Measurements from ENCODE around the gene RETREG1. TPM values are rescaled to one million over a fixed set of nuclear protein-coding genes. Genes with fewer than 3 reads are reported as not detected.
"Not testable (repeated sequence)": the region's sequence is repeated elsewhere in the genome, so short reads cannot be mapped to it uniquely, and the experiment has no call there.

RETREG1 gene
- total and polyA plus RNA-seq, 9 donors, result 1.0 to 20.0 (median 4.0) TPM

GRCh38 chr5:16544607-16545374 lies 72.0 kb downstream of the RETREG1 start:
- Histone ChIP-seq H3K9me3 (no peaks in the 10 kb centered on the region), H3K36me3 (no peaks in the 10 kb centered on the region), H3K27ac (no peak overlapping the region), H3K27me3 (no peaks in the 10 kb centered on the region), H3K4me1 (ENCODE audit: insufficient read depth) (no peaks in the 10 kb centered on the region), H3K4me3 (no peak overlapping the region)
- intact Hi-C loops (cut with DNase I), result no loop called here
- 82 to 88% (median 84%) methylated on average over 4 of the region's 4 CpGs for WGBS, 3 donors
- TF ChIP-seq EP300 (IDR thresholded peaks at IDR 0.05) (no peak), POLR2A (IDR thresholded peaks at IDR 0.05) (no peak)
- TF ChIP-seq, protein P1, sequence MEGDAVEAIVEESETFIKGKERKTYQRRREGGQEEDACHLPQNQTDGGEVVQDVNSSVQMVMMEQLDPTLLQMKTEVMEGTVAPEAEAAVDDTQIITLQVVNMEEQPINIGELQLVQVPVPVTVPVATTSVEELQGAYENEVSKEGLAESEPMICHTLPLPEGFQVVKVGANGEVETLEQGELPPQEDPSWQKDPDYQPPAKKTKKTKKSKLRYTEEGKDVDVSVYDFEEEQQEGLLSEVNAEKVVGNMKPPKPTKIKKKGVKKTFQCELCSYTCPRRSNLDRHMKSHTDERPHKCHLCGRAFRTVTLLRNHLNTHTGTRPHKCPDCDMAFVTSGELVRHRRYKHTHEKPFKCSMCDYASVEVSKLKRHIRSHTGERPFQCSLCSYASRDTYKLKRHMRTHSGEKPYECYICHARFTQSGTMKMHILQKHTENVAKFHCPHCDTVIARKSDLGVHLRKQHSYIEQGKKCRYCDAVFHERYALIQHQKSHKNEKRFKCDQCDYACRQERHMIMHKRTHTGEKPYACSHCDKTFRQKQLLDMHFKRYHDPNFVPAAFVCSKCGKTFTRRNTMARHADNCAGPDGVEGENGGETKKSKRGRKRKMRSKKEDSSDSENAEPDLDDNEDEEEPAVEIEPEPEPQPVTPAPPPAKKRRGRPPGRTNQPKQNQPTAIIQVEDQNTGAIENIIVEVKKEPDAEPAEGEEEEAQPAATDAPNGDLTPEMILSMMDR (IDR thresholded peaks at IDR 0.05), result no peak
- no peak for DNase-seq

DNA sequence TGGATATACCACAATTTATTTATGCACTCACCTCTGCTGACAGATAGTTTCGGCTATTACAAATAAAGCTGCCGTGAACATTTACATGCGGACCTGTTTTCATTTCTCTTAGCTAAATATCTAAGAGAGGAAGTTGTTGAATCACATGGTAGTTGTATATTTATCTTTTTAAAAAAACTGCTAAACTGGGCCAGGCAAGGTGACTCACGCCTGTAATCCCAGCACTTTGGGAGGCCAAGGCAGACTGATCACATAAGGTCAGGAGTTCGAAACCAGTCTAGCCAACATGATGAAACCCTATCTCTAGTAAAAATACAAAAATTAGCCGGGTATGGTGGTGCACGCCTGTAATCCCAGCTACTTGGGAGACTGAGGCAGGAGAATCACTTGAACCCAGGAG lies 73.6 kb downstream of the RETREG1 start:
- H3K4me1 ChIP-seq (ENCODE audit: insufficient read depth); DNase-seq; H3K9me3 ChIP-seq; H3K4me3 ChIP-seq; H3K27ac ChIP-seq; intact Hi-C loops (cut with DNase I); H3K36me3 ChIP-seq; H3K27me3 ChIP-seq: not testable (repeated sequence)
- WGBS, 3 donors, result 83 to 89% (median 84%) methylated on average over 7 of the region's 7 CpGs

DNA sequence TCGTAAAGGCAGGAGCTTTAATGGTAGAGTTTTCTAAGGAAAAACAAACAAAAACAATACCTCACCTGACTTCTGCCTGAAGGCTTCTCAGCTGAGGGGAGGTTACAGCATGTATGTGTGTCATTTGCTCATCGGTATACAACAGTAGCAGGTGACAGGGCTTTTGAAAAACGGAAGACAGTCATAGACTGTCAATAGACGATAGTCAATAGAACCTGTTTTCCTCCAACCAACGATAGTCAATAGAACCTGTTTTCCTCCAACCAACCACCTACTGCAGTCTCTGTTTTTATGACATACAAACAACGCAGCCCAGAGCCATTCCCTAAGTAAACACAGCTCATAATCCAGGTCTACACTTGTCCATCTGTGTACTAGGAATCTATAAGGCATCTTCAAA lies 74.6 kb downstream of the RETREG1 start:
- H3K4me3 ChIP-seq, result no peak overlapping the region
- H3K27ac ChIP-seq, result no peak overlapping the region
- intact Hi-C loops (cut with DNase I), result no loop called here
- no peaks in the 10 kb centered on the region for H3K36me3 ChIP-seq
- no peaks in the 10 kb centered on the region for H3K9me3 ChIP-seq
- DNase-seq, result no peak
- no peaks in the 10 kb centered on the region for H3K27me3 ChIP-seq
- 83 to 92% (median 87%) methylated on average over 6 of the region's 6 CpGs for WGBS, 3 donors
- no peak for TF ChIP-seq POLR2A (IDR thresholded peaks at IDR 0.05)
- TF ChIP-seq EP300 (IDR thresholded peaks at IDR 0.05), result no peak
- TF ChIP-seq, protein P1 (IDR thresholded peaks at IDR 0.05), result no peak
- no peaks in the 10 kb centered on the region for H3K4me1 ChIP-seq (ENCODE audit: insufficient read depth)

DNA sequence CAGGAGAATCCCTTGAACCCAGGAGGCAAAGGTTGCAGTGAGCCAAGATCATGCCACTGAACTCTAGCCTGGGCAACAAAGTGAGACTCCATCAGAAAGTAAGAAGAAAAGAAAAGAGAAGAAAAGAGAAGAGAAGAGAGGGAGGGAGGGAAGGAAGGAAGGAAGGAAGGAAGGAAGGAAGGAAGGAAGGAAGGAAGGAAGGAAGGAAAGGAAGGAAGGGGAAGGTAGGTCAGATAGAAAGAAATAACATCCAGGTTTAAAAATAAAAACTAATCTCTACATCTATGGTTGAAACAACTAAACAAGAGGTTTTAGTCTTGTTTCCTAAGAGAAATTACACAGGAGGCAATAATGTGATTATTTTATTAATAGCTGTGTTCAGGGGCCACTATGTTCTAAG lies 75.2 kb downstream of the RETREG1 start:
- H3K27me3 ChIP-seq; H3K4me3 ChIP-seq; H3K36me3 ChIP-seq; H3K4me1 ChIP-seq (ENCODE audit: insufficient read depth); DNase-seq; H3K9me3 ChIP-seq; H3K27ac ChIP-seq; intact Hi-C loops (cut with DNase I): not testable (repeated sequence)

DNA sequence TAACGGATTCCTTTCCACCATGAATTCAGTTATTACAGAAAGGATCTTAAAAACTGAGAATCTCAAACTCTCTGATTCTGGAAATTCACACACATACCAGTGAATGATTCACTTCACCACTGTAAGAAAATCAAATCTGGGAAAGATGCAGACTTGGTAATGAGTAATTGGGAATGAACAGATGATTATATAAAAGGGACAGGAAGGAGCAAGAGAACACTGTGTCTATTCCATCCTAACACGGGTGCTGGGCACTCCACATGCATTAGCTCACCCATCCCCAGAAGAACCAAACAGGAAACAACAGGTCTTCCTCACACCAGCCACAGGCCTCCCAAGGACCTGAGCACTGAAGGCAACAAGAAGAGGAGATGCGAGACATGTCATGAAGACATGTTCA lies 76.4 kb downstream of the RETREG1 start:
- H3K9me3 ChIP-seq, result no peaks in the 10 kb centered on the region
- H3K4me1 ChIP-seq (ENCODE audit: insufficient read depth), result no peaks in the 10 kb centered on the region
- H3K27me3 ChIP-seq, result no peaks in the 10 kb centered on the region
- no peak for TF ChIP-seq EP300 (IDR thresholded peaks at IDR 0.05)
- no peak for TF ChIP-seq POLR2A (IDR thresholded peaks at IDR 0.05)
- TF ChIP-seq, protein P1 (IDR thresholded peaks at IDR 0.05), result no peak
- 77 to 93% (median 90%) methylated on average over 3 of the region's 3 CpGs for WGBS, 3 donors
- no peak overlapping the region for H3K4me3 ChIP-seq
- no peak for DNase-seq
- H3K27ac ChIP-seq, result no peak overlapping the region
- intact Hi-C loops (cut with DNase I), result no loop called here
- no peaks in the 10 kb centered on the region for H3K36me3 ChIP-seq
